PC-9 (cell line): ENCODE measurements around the gene HMGCR. TPM values are rescaled to one million over a fixed set of nuclear protein-coding genes. Genes with fewer than 3 reads are reported as not detected.

ENCODE experiments used
- BruUV-seq: library from RNA; stranded (reverse); fragments of 400-500 nt; replicated peaks from 2 replicates; lab custom pipeline; 2021; lab: Mats Ljungman, UMichigan
- CTCF ChIA-PET: fragments of 300-600 bp; sonication (Branson Sonifier 250); formaldehyde crosslinking; loops from one replicate; lab custom pipeline; 2022; ENCODE audit warnings: antibody characterized with exemption; lab: Charles Lee
- POLR2A ChIA-PET: fragments of 300-600 bp; sonication (Branson Sonifier 250); formaldehyde crosslinking; loops from one replicate; lab custom pipeline; 2022; ENCODE audit warnings: antibody characterized with exemption; ENCODE audit not compliant: unreplicated experiment; lab: Charles Lee
- DNase-seq, 2 experiments: peaks; one replicate each; pipeline versions ENCODE4 v3.0.0 to v3.0.0-alpha.2; 2015 to 2022; ENCODE audit warnings: mixed read lengths in 1 of 2
- H2AFZ ChIP-seq: fragments of 200-600 bp; sonication (generic); 2 replicates; pipeline ENCODE4 v1.8.1; 2017; ENCODE audit warnings: antibody characterized with exemption
- H3F3A ChIP-seq: fragments of 200-600 bp; sonication (generic); 2 replicates; pipeline ENCODE4 v1.8.1; 2017; ENCODE audit warnings: antibody characterized with exemption, mild to moderate bottlenecking, low read depth; ENCODE audit not compliant: insufficient read depth
- H3K27ac ChIP-seq: fragments of 200-600 bp; sonication (generic); 2 replicates; pipeline ENCODE4 v1.6.1; 2016; ENCODE audit warnings: mixed run types
- H3K27me3 ChIP-seq: fragments of 200-600 bp; sonication (generic); 2 replicates; pipeline ENCODE4 v1.6.1; 2016; ENCODE audit warnings: low read depth, mixed run types; ENCODE audit not compliant: insufficient read depth
- H3K36me3 ChIP-seq: fragments of 200-600 bp; sonication (generic); 2 replicates; pipeline ENCODE4 v1.6.1; 2016; ENCODE audit warnings: low read depth, mixed run types
- H3K4me1 ChIP-seq: fragments of 200-600 bp; sonication (generic); replicated peaks from 2 replicates; pipeline ENCODE4 v1.6.1; 2016; ENCODE audit warnings: mixed run types; ENCODE audit not compliant: insufficient read depth
- H3K4me2 ChIP-seq: fragments of 200-600 bp; sonication (generic); 2 replicates; pipeline ENCODE4 v1.6.1; 2017; ENCODE audit warnings: mixed run types
- H3K4me3 ChIP-seq: fragments of 200-600 bp; sonication (generic); 2 replicates; pipeline ENCODE4 v1.6.1; 2016; ENCODE audit warnings: mixed run types
- H3K79me2 ChIP-seq: fragments of 200-600 bp; sonication (generic); 2 replicates; pipeline ENCODE4 v1.6.1; 2017; ENCODE audit warnings: low read depth, mixed run types
- H3K9me2 ChIP-seq: fragments of 200-600 bp; sonication (generic); 2 replicates; pipeline ENCODE4 v1.8.1; 2017; ENCODE audit warnings: mild to moderate bottlenecking; ENCODE audit not compliant: insufficient read depth
- H3K9me3 ChIP-seq: fragments of 200-600 bp; sonication (generic); 2 replicates; pipeline ENCODE4 v1.8.1; 2016; ENCODE audit warnings: low read depth; ENCODE audit not compliant: insufficient read depth
- H4K20me1 ChIP-seq: fragments of 200-600 bp; sonication (generic); 2 replicates; pipeline ENCODE4 v1.8.1; 2017; ENCODE audit not compliant: insufficient read depth
- CTCF ChIP-seq: fragments of 200-600 bp; sonication (generic); conservative IDR thresholded peaks from 2 replicates; pipeline ENCODE4 v1.6.1; 2017; ENCODE audit warnings: mixed run types, antibody characterized with exemption, mild to moderate bottlenecking, moderate library complexity
- EZH2 ChIP-seq: fragments of 200-600 bp; sonication (generic); IDR thresholded peaks from 2 replicates; pipeline ENCODE4 v1.8.0; 2017; ENCODE audit warnings: antibody characterized with exemption, low read depth
- intact Hi-C: fragments of 100-400 bp; cut with micrococcal nuclease; formaldehyde crosslinking; loops from one replicate; pipeline ENCODE4 v1.10.0; 2022; ENCODE audit not compliant: unreplicated experiment
- total RNA-seq: library from RNA; stranded (reverse); gene quantifications from 2 replicates; pipeline ENCODE4 v1.2.3, GENCODE V29; 2021

Gene HMGCR
- total RNA-seq, 1 experiment from 2014 or later: 86.8 TPM

- TSS peak; percentile 2 for BruUV-seq
- no peak overlapping the region for H3K27ac ChIP-seq
- H3K4me2 ChIP-seq: no peak overlapping the region
- H3K4me3 ChIP-seq: no peak overlapping the region
- peaks cover 34% of the 10 kb centered on the region; the same call in 1 of the 2 replicates for H3F3A ChIP-seq
- H3K4me1 ChIP-seq: no peaks in the 10 kb centered on the region
- DNase-seq: no peak
- no peaks in the 10 kb centered on the region for H3K9me2 ChIP-seq
- CTCF ChIA-PET: interaction anchor here (1.0 kb wide), 1 partner anchor 127 kb away, joined by 3 read pairs; no protein-coding TSS in a partner anchor
- intact Hi-C loops: no loop called here
- no peak overlapping the region for H2AFZ ChIP-seq
- POLR2A ChIA-PET: no interaction called here
- peaks cover 17% of the 10 kb centered on the region for H3K36me3 ChIP-seq
- TF ChIP-seq CTCF (no peak), EZH2 (no peak)
- no peaks in the 10 kb centered on the region; the same call in 1 of the 2 replicates for H4K20me1 ChIP-seq
- H3K9me3 ChIP-seq: no peaks in the 10 kb centered on the region
- H3K79me2 ChIP-seq: no peaks in the 10 kb centered on the region
- no peaks in the 10 kb centered on the region for H3K27me3 ChIP-seq
These were observed 26.9 kb downstream of the HMGCR start for GRCh38 chr5:75363726-75364495.

GRCh38 chr5:75364571-75365280 lies 27.7 kb downstream of the HMGCR start:
- H3F3A ChIP-seq: peaks cover 34% of the 10 kb centered on the region; the same call in 1 of the 2 replicates
- no peaks in the 10 kb centered on the region for H4K20me1 ChIP-seq
- H3K36me3 ChIP-seq: peaks cover 9% of the 10 kb centered on the region
- POLR2A ChIA-PET: no interaction called here
- TSS peak; percentile 8 for BruUV-seq
- no peaks in the 10 kb centered on the region for H3K79me2 ChIP-seq
- no peak for DNase-seq
- H2AFZ ChIP-seq: no peak overlapping the region
- no peaks in the 10 kb centered on the region for H3K9me3 ChIP-seq
- TF ChIP-seq EZH2 (no peak), CTCF (no peak)
- H3K27me3 ChIP-seq: no peaks in the 10 kb centered on the region
- no peak overlapping the region for H3K4me2 ChIP-seq
- CTCF ChIA-PET: no interaction called here
- H3K4me1 ChIP-seq: no peaks in the 10 kb centered on the region
- intact Hi-C loops: no loop called here
- H3K27ac ChIP-seq: no peak overlapping the region
- H3K9me2 ChIP-seq: no peaks in the 10 kb centered on the region
- H3K4me3 ChIP-seq: no peak overlapping the region

GRCh38 chr5:75365740-75366139 lies 28.7 kb downstream of the HMGCR start:
- CTCF ChIA-PET: no interaction called here
- H3K79me2 ChIP-seq: no peaks in the 10 kb centered on the region
- DNase-seq: no peak
- no TSS peak for BruUV-seq
- no peaks in the 10 kb centered on the region for H3K36me3 ChIP-seq
- no peak overlapping the region for H3K27ac ChIP-seq
- POLR2A ChIA-PET: interaction anchor here (0.5 to 0.6 kb wide), 2 partner anchors 144 to 169 kb away, joined by 3 to 6 read pairs; no protein-coding TSS in a partner anchor
- no peaks in the 10 kb centered on the region for H3K27me3 ChIP-seq
- H4K20me1 ChIP-seq: no peaks in the 10 kb centered on the region
- no peaks in the 10 kb centered on the region for H3K4me1 ChIP-seq
- no peaks in the 10 kb centered on the region for H3K9me2 ChIP-seq
- no peak overlapping the region for H3K4me2 ChIP-seq
- no peak overlapping the region for H3K4me3 ChIP-seq
- intact Hi-C loops: no loop called here
- H3F3A ChIP-seq: peaks cover 34% of the 10 kb centered on the region; the same call in 1 of the 2 replicates
- no peaks in the 10 kb centered on the region for H3K9me3 ChIP-seq
- H2AFZ ChIP-seq: no peak overlapping the region
- no peak for TF ChIP-seq CTCF
- no peak for TF ChIP-seq EZH2
